Astrocyte of the spinal cord (primary cell): ENCODE results near the gene SETBP1.

Source experiments
- DNase-seq: peaks from one replicate; pipeline ENCODE4 v3.0.0; 2011; ENCODE audit warnings: low read depth, low spot score
- H3K4me3 ChIP-seq: 2 replicates; pipeline ENCODE4 v1.5.1; 2011; ENCODE audit warnings: low read depth, mild to moderate bottlenecking, low read length, moderate library complexity
- CTCF ChIP-seq: IDR thresholded peaks from 2 replicates; pipeline ENCODE4 v1.5.1; 2012; ENCODE audit warnings: low read depth, mild to moderate bottlenecking, low read length, inconsistent platforms
- in situ Hi-C: cut with HindIII; loops from 2 replicates; pipeline ENCODE4 v1.10.0; 2017; ENCODE audit warnings: low sequenced_read_pairs

Gene SETBP1

GRCh38 chr18:45066210-45066609 is 385.5 kb downstream of the SETBP1 start:
- no peak overlapping the region for H3K4me3 ChIP-seq
- TF ChIP-seq CTCF: no peak
- in situ Hi-C loops: no loop called here
- DNase-seq: no peak

- in situ Hi-C loops: no loop called here
- no peak for TF ChIP-seq CTCF
- H3K4me3 ChIP-seq: no peak overlapping the region
- DNase-seq: no peak
These were observed 386.2 kb downstream of the SETBP1 start for GRCh38 chr18:45066886-45067285.

GRCh38 chr18:45068400-45069094 is 387.9 kb downstream of the SETBP1 start:
- TF ChIP-seq CTCF: no peak
- in situ Hi-C loops: no loop called here
- no peak overlapping the region for H3K4me3 ChIP-seq
- no peak for DNase-seq

- TF ChIP-seq CTCF: no peak
- in situ Hi-C loops: no loop called here
These were observed 388.9 kb downstream of the SETBP1 start for GRCh38 chr18:45069546-45069945.

GRCh38 chr18:45071956-45072355 is 391.3 kb downstream of the SETBP1 start:
- TF ChIP-seq CTCF: no peak
- in situ Hi-C loops: no loop called here
- H3K4me3 ChIP-seq: no peak overlapping the region
- DNase-seq: no peak

More at GRCh38 chr18:45069546-45069945, 388.9 kb downstream of the SETBP1 start:
- DNase-seq: no peak
- no peak overlapping the region for H3K4me3 ChIP-seq

- no peak overlapping the region for H3K4me3 ChIP-seq
- DNase-seq: no peak
- TF ChIP-seq CTCF: no peak
- in situ Hi-C loops: no loop called here
These were observed 392.9 kb downstream of the SETBP1 start for GRCh38 chr18:45073556-45073955.
